Vagina (tissue), 2 donors: ENCODE results near the gene ZNF592. TPM values are rescaled to one million over a fixed set of nuclear protein-coding genes. Genes with fewer than 3 reads are reported as not detected.

ENCODE experiments used
- DNase-seq, 2 donors: peaks; one replicate each; pipeline ENCODE4 v3.0.0-alpha.2; 2017; ENCODE audit errors: extremely low spot score in 2 of 2
- H3K27ac ChIP-seq: fragments of 200-600 bp; sonication (generic); one replicate; pipeline ENCODE4 v1.5.1; 2019
- H3K27me3 ChIP-seq: fragments of 200-600 bp; sonication (generic); one replicate; pipeline ENCODE4 v1.5.1; 2019
- H3K36me3 ChIP-seq, 2 donors: fragments of 200-600 bp; sonication (generic); one replicate each; pipeline ENCODE4 v1.5.1; 2017 to 2019
- H3K4me1 ChIP-seq: fragments of 200-600 bp; sonication (generic); one replicate; pipeline ENCODE4 v1.5.1; 2019
- H3K4me3 ChIP-seq, 2 donors: fragments of 200-600 bp; sonication (generic); 1 replicate in 1 of 2; 2 replicates in 1 of 2; pipeline ENCODE4 v1.5.1; 2016 to 2019
- H3K9me3 ChIP-seq: fragments of 200-600 bp; sonication (generic); one replicate; pipeline ENCODE4 v1.5.1; 2019
- POLR2A ChIP-seq, 2 donors: fragments of 450-650 bp; IDR thresholded peaks; one replicate each; pipeline ENCODE4 v1.6.1; 2017; ENCODE audit warnings: antibody characterized with exemption in 2 of 2, mild to moderate bottlenecking in 2 of 2, moderate library complexity in 2 of 2
- POLR2AphosphoS5 ChIP-seq, 2 donors: sonication (generic); formaldehyde crosslinking; IDR thresholded peaks; one replicate each; pipeline ENCODE4 v1.9.0; 2017; ENCODE audit warnings: antibody characterized with exemption in 2 of 2, mild to moderate bottlenecking in 2 of 2, low read depth in 1 of 2; ENCODE audit not compliant: insufficient read depth in 1 of 2
- intact Hi-C: fragments of 100-400 bp; cut with DNase I; formaldehyde crosslinking; loops from one replicate; pipeline ENCODE4 v1.15.1; 2023
- total RNA-seq: library from RNA; depleted of rRNA; stranded (reverse); fragments of >200 nt; gene quantifications from one replicate; pipeline ENCODE4 v1.2.3, GENCODE V29; 2016
- TF ChIP-seq, protein P1 (sequence below), 3 experiments: fragments of 450-650 bp in 2 of 3; fragments of 200-600 bp in 1 of 3; sonication (generic) in 1 of 3; IDR thresholded peaks; one replicate each; pipeline ENCODE4 v1.5.1; 2017 to 2019; ENCODE audit warnings: antibody characterized with exemption in 3 of 3, mild to moderate bottlenecking in 2 of 3, moderate library complexity in 2 of 3

The ZNF592 gene, protein sequence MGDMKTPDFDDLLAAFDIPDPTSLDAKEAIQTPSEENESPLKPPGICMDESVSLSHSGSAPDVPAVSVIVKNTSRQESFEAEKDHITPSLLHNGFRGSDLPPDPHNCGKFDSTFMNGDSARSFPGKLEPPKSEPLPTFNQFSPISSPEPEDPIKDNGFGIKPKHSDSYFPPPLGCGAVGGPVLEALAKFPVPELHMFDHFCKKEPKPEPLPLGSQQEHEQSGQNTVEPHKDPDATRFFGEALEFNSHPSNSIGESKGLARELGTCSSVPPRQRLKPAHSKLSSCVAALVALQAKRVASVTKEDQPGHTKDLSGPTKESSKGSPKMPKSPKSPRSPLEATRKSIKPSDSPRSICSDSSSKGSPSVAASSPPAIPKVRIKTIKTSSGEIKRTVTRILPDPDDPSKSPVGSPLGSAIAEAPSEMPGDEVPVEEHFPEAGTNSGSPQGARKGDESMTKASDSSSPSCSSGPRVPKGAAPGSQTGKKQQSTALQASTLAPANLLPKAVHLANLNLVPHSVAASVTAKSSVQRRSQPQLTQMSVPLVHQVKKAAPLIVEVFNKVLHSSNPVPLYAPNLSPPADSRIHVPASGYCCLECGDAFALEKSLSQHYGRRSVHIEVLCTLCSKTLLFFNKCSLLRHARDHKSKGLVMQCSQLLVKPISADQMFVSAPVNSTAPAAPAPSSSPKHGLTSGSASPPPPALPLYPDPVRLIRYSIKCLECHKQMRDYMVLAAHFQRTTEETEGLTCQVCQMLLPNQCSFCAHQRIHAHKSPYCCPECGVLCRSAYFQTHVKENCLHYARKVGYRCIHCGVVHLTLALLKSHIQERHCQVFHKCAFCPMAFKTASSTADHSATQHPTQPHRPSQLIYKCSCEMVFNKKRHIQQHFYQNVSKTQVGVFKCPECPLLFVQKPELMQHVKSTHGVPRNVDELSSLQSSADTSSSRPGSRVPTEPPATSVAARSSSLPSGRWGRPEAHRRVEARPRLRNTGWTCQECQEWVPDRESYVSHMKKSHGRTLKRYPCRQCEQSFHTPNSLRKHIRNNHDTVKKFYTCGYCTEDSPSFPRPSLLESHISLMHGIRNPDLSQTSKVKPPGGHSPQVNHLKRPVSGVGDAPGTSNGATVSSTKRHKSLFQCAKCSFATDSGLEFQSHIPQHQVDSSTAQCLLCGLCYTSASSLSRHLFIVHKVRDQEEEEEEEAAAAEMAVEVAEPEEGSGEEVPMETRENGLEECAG (N-terminal part only)
- 21.6 TPM for total RNA-seq

DNA sequence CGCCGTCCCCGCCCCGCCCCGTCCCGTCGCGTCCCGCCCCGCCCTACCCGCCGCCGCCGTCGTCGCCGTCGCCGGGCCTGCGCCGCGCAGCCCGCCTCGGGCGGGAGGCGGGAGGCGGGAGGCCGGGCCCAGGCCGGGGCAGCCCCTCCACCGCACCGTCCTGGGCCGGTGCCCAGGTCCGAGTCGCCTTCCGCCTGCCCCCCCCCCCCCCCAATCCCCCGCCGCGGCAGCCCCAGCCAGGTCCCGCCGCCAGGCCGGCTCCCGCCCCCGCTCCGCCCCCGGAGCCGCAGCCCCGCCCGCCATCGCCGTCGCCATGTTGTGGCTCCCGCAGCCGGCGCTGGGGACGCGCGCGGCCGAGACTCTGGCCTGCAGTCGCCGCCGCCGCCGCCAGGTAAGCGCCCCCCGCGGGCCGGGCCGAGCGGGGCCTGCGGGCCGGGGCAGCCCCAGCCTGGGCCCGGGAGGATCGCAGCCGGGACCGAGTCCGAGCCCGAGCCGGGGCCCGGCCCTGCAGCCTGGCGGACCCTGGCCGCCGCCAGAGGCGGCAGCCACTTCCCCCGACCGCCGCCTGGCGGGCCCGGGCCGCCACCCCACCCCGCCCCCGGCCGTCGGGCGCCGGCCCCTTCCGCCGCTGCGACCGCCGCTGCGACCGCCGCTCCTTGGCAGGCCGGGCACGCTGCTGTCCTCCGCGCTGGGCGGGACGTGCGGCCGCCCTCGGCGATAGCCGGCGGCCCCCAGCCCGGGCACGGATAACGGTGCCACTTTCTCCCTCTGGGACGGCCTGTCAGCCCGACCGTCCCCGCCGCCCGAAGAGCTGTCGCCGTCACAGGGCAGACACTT lies at the start of gene ZNF592:
TSS of gene ZNF592 (plus strand) at position 319 of the 837 bp plus-strand sequence. CDS start 34,084 bp downstream, outside the sequence.
- intact Hi-C loops: loop anchor here (5.0 to 10.0 kb wide), 2 partner anchors 74 to 94 kb away; partner anchors contain the start of genes NMB and WDR73
- no peaks in the 10 kb centered on the region for H3K36me3 ChIP-seq
- H3K27ac ChIP-seq: peak within 1 kb of the TSS; percentile 99
- no peak for DNase-seq
- H3K27me3 ChIP-seq: no peaks in the 10 kb centered on the region
- TF ChIP-seq POLR2A (IDR thresholded peaks at IDR 0.05) (peak in 1 of 2 donors; percentile 53), POLR2AphosphoS5 (IDR thresholded peaks at IDR 0.05; ENCODE audit: insufficient read depth in 1 of 2, low read depth in 1 of 2) (no peak)
- TF ChIP-seq, protein P1, sequence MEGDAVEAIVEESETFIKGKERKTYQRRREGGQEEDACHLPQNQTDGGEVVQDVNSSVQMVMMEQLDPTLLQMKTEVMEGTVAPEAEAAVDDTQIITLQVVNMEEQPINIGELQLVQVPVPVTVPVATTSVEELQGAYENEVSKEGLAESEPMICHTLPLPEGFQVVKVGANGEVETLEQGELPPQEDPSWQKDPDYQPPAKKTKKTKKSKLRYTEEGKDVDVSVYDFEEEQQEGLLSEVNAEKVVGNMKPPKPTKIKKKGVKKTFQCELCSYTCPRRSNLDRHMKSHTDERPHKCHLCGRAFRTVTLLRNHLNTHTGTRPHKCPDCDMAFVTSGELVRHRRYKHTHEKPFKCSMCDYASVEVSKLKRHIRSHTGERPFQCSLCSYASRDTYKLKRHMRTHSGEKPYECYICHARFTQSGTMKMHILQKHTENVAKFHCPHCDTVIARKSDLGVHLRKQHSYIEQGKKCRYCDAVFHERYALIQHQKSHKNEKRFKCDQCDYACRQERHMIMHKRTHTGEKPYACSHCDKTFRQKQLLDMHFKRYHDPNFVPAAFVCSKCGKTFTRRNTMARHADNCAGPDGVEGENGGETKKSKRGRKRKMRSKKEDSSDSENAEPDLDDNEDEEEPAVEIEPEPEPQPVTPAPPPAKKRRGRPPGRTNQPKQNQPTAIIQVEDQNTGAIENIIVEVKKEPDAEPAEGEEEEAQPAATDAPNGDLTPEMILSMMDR (IDR thresholded peaks at IDR 0.05): no peak
- H3K4me3 ChIP-seq: peak within 1 kb of the TSS; percentile 92 to 95
- H3K9me3 ChIP-seq: no peaks in the 10 kb centered on the region
- peaks cover 52% of the 10 kb centered on the region for H3K4me1 ChIP-seq

DNA sequence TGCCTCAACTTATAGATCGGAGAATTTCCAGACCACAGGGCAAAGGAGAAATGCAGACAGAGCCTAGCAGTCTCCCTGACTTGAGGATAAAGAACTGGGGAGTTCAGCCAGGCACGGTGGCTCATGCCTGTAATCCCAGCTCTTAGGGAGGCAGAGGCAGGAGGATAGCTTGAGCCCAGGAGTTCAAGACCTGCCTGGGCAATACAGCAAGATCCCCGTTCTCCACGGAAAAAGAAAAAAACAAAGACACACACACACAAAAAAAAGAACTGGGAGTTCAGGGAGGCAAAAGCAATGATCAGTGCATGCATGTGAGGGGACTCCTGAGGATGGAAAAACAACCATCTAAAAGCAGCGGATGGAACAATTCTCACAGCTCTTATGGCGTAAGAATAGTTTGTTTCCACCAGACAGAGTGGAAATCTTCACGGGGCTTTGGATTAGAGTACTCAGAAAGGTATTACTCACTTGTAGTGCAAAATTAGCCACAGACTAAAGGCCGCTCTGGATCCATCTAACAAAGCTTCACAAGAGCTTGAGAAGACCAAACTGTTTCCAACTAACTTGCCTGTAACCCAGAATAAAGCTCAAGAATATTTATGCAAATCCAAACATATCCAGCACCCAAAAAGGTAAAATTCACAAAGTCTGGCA lies 48.7 kb upstream of the ZNF592 start:
- no peak overlapping the region for H3K27ac ChIP-seq
- no peak overlapping the region for H3K4me3 ChIP-seq
- H3K27me3 ChIP-seq: no peaks in the 10 kb centered on the region
- H3K9me3 ChIP-seq: no peaks in the 10 kb centered on the region
- DNase-seq: no peak
- no peaks in the 10 kb centered on the region for H3K36me3 ChIP-seq
- TF ChIP-seq, protein P1 (IDR thresholded peaks at IDR 0.05): no peak
- no peak for TF ChIP-seq POLR2AphosphoS5 (IDR thresholded peaks at IDR 0.05; ENCODE audit: insufficient read depth in 1 of 2, low read depth in 1 of 2)
- no peak for TF ChIP-seq POLR2A (IDR thresholded peaks at IDR 0.05)
- intact Hi-C loops: no loop called here
- H3K4me1 ChIP-seq: peaks cover 15% of the 10 kb centered on the region

DNA sequence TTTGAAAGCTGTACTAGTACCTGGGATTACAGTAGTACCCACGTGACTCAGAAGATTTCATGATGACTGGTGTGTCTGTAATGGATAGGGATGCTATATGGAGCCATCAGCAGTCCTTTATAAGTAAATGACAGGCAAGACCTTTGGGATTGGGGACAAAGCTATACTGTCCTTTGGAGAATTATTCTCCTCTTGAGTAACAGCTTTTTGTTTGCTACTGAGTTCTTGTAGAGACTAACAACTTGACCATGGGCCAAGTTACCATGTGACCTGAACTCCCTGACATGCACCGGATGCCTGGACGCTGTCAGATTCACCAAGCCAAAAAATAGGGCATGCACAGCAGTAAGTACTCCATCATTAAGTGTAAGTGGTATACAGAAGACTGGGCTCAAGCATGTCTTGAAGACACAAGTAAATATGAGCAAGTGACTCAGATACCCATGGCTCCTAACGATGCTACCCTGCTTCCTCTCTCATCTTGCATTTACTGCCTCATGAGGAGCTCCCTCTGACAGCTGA lies 45.4 kb upstream of the ZNF592 start:
- intact Hi-C loops: no loop called here
- Histone ChIP-seq H3K4me1 (peaks cover 15% of the 10 kb centered on the region), H3K27me3 (no peaks in the 10 kb centered on the region), H3K36me3 (no peaks in the 10 kb centered on the region), H3K9me3 (no peaks in the 10 kb centered on the region), H3K27ac (no peak overlapping the region), H3K4me3 (no peak overlapping the region)
- no peak for DNase-seq
- no peak for TF ChIP-seq POLR2A (IDR thresholded peaks at IDR 0.05)
- TF ChIP-seq POLR2AphosphoS5 (IDR thresholded peaks at IDR 0.05; ENCODE audit: insufficient read depth in 1 of 2, low read depth in 1 of 2): peak in 1 of 2 donors; percentile 51
- TF ChIP-seq, protein P1 (IDR thresholded peaks at IDR 0.05): no peak

DNA sequence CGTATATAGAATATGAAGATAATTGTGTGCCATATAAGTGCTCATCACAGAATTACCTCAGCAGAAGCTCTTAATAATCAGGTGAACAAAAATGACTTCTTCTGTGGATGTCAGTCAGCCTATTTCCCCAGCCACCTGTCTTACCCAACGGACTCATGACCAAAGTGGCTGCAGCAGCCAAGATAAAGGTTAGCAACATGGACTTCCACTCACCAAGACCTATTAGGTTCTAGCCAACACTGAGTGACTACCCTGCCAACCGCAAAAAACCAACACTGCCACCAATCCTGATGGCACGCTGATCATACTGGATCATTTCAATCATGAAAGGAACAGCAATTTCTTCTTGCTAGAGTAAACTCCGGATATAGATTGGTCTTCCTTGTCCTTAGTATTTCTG lies 44.6 kb upstream of the ZNF592 start:
- Histone ChIP-seq H3K4me1 (peaks cover 15% of the 10 kb centered on the region), H3K4me3 (no peak overlapping the region), H3K36me3 (no peaks in the 10 kb centered on the region), H3K27me3 (no peaks in the 10 kb centered on the region), H3K9me3 (no peaks in the 10 kb centered on the region), H3K27ac (no peak overlapping the region)
- TF ChIP-seq POLR2A (IDR thresholded peaks at IDR 0.05): no peak
- TF ChIP-seq, protein P1 (IDR thresholded peaks at IDR 0.05): no peak
- no peak for TF ChIP-seq POLR2AphosphoS5 (IDR thresholded peaks at IDR 0.05; ENCODE audit: insufficient read depth in 1 of 2, low read depth in 1 of 2)
- intact Hi-C loops: no loop called here
- no peak for DNase-seq
